Sigmoid colon (tissue), 7 donors: ENCODE data around the gene KMT2E. TPM values are rescaled to one million over a fixed set of nuclear protein-coding genes. Genes with fewer than 3 reads are reported as not detected.

Source experiments
- DNase-seq: peaks from one replicate; pipeline ENCODE4 v3.0.0-alpha.2; 2019
- H3K27ac ChIP-seq, 4 donors: fragments of 200-600 bp; sonication (generic); one replicate each; pipeline ENCODE4 v1.5.1; 2016 to 2019; ENCODE audit warnings: mild to moderate bottlenecking in 1 of 4
- H3K27me3 ChIP-seq, 3 donors: fragments of 200-600 bp; sonication (generic); one replicate each; pipeline ENCODE4 v1.5.1; 2019; ENCODE audit warnings: mild to moderate bottlenecking in 1 of 3
- H3K36me3 ChIP-seq, 4 donors: fragments of 200-600 bp; sonication (generic); one replicate each; pipeline ENCODE4 v1.5.1; 2016 to 2019
- H3K4me1 ChIP-seq, 4 donors: fragments of 200-600 bp; sonication (generic); one replicate each; pipeline ENCODE4 v1.5.1; 2017 to 2019
- H3K4me3 ChIP-seq, 4 donors: fragments of 200-600 bp; sonication (generic); one replicate each; pipeline ENCODE4 v1.5.1; 2017 to 2019; ENCODE audit warnings: mild to moderate bottlenecking in 2 of 4, moderate library complexity in 1 of 4
- H3K9me3 ChIP-seq, 4 donors: fragments of 200-600 bp in 3 of 4; sonication (generic) in 3 of 4; one replicate each; pipeline versions ENCODE4 v1.5.1 to v1.6.1; 2013 to 2019
- EP300 ChIP-seq, 4 donors: sonication (generic); formaldehyde crosslinking; IDR thresholded peaks; one replicate each; pipeline ENCODE4 v1.6.1; 2017; ENCODE audit warnings: antibody characterized with exemption in 4 of 4
- POLR2A ChIP-seq, 2 donors: fragments of 450-650 bp; IDR thresholded peaks; one replicate each; pipeline ENCODE4 v1.6.1; 2016; ENCODE audit warnings: antibody characterized with exemption in 2 of 2, mild to moderate bottlenecking in 2 of 2, moderate library complexity in 2 of 2
- POLR2AphosphoS5 ChIP-seq, 4 donors: sonication (generic); formaldehyde crosslinking; IDR thresholded peaks; one replicate each; pipeline ENCODE4 v1.6.1; 2017; ENCODE audit warnings: antibody characterized with exemption in 4 of 4
- WGBS, 2 donors: extraction: QIAGEN DNeasy Blood & Tissue Kit; methylation state at CpG; one replicate each; pipeline ENCODE4 v1.1.7; 2013; 5-methylcytosine and 5-hydroxymethylcytosine counted together
- intact Hi-C: fragments of 100-400 bp; cut with DNase I; formaldehyde crosslinking; loops from one replicate; pipeline ENCODE4 v1.15.1; 2023
- polyA plus RNA-seq, 3 donors: library from polyadenylated mRNA; stranded (reverse); fragments of 200-250 nt; gene quantifications; one replicate each; pipeline ENCODE4 v1.2.3, GENCODE V29; 2013
- total RNA-seq, 4 donors: library from RNA; depleted of rRNA; stranded (reverse); fragments of >200 nt; gene quantifications; one replicate each; pipeline ENCODE4 v1.1.0, GENCODE V29; 2016
- TF ChIP-seq, protein P1 (sequence below), 4 experiments: fragments of 450-650 bp in 3 of 4; fragments of 200-600 bp in 1 of 4; IDR thresholded peaks; one replicate each; pipeline ENCODE4 v1.5.1; 2016 to 2019; ENCODE audit warnings: antibody characterized with exemption in 4 of 4, mild to moderate bottlenecking in 3 of 4, moderate library complexity in 2 of 4
- donor health status: healthy with polysubstance abuse.
- donor health status: Bipolar disorder and iron deficiency.
- donor health status: healthy.

Gene KMT2E
- total and polyA plus RNA-seq, 7 donors: 20.6 to 109 (median 84.7) TPM

DNA sequence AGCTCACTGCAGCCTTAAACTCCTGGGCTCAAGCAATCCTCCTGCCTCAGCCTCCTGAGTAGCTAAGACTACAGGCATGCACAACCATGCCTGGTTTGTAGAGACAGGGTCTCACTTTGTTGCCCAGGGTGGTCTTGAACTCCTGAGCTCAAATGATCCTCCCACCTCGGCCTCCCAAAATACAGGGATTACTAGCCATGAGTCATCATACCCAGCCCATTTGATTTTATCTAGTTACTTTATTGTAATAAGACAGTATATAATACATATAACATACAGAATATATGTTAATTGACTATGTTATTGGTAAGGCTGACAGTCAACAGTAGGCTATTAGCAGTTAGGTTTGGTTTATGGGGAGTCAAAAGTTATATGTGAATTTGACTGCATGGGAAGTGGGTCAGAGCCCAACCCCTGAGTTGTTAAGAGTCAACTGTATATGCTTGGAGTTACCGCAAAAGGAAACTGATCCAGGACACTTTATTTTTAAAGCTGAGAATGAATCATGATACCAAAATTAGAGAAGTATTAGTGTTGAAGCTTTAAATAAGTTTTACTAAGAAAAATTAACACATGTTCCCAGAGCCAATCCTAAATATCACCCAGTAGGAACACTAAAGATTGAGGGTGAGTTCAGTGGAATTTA is 20.7 kb upstream of the KMT2E start:
- Histone ChIP-seq H3K27ac (peak overlapping the region in 2 of 4 donors; percentile 7 to 32), H3K9me3 (no peaks in the 10 kb centered on the region), H3K27me3 (no peaks in the 10 kb centered on the region), H3K4me1 (peaks cover 0 to 69% (median 60%) of the 10 kb centered on the region in 4 donors), H3K4me3 (no peak overlapping the region), H3K36me3 (peaks cover 0 to 7% (median 0%) of the 10 kb centered on the region in 4 donors)
- WGBS, 2 donors: 58 to 69% methylated on average over 2 of the region's 2 CpGs
- no peak for TF ChIP-seq POLR2A (IDR thresholded peaks at IDR 0.05)
- TF ChIP-seq, protein P1, sequence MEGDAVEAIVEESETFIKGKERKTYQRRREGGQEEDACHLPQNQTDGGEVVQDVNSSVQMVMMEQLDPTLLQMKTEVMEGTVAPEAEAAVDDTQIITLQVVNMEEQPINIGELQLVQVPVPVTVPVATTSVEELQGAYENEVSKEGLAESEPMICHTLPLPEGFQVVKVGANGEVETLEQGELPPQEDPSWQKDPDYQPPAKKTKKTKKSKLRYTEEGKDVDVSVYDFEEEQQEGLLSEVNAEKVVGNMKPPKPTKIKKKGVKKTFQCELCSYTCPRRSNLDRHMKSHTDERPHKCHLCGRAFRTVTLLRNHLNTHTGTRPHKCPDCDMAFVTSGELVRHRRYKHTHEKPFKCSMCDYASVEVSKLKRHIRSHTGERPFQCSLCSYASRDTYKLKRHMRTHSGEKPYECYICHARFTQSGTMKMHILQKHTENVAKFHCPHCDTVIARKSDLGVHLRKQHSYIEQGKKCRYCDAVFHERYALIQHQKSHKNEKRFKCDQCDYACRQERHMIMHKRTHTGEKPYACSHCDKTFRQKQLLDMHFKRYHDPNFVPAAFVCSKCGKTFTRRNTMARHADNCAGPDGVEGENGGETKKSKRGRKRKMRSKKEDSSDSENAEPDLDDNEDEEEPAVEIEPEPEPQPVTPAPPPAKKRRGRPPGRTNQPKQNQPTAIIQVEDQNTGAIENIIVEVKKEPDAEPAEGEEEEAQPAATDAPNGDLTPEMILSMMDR (IDR thresholded peaks at IDR 0.05): no peak
- no peak for TF ChIP-seq POLR2AphosphoS5 (IDR thresholded peaks at IDR 0.05)
- TF ChIP-seq EP300 (IDR thresholded peaks at IDR 0.05): no peak
- DNase-seq: no peak
- intact Hi-C loops: no loop called here

DNA sequence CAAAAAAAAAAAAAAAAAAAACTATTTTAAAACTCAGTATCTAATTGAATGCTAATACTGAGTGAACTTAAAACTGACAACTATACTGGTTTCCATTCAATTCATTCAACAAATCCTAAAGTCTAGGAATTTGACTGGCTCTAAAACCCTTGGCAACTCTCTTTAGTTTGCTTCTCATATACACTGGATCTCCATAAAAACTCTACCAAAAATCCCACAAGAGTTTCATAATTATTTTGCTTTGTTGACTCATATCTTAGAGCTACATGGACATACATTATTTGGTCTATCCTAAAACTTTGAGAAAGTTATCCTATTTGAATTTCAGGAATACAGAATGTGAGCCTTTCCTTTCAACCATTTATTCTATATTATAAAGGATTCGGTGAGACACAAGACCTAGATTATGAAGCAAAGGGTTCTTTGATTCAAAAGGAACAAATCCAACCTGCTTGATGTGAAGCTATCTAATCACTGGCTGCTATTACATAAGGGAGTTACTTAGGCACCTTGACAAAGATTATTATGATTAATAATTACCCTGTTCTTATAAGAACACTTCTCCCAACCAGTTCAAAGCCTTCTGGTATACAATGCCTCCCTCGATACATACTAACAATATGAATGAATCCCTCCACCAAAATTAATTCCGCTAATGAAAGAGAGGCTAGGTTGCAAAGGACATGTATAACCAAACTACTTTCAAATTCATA is 15.8 kb upstream of the KMT2E start:
- TF ChIP-seq POLR2AphosphoS5 (IDR thresholded peaks at IDR 0.05): no peak
- TF ChIP-seq, protein P1 (IDR thresholded peaks at IDR 0.05): no peak
- TF ChIP-seq POLR2A (IDR thresholded peaks at IDR 0.05): no peak
- no peak for TF ChIP-seq EP300 (IDR thresholded peaks at IDR 0.05)
- Histone ChIP-seq H3K36me3 (no peaks in the 10 kb centered on the region), H3K4me1 (peaks cover 0 to 98% (median 89%) of the 10 kb centered on the region in 4 donors), H3K4me3 (no peak overlapping the region), H3K9me3 (no peaks in the 10 kb centered on the region), H3K27me3 (no peaks in the 10 kb centered on the region), H3K27ac (no peak overlapping the region)
- no peak for DNase-seq
- WGBS, 2 donors: 87 to 95% methylated on average over 3 of the region's 3 CpGs
- intact Hi-C loops: no loop called here

DNA sequence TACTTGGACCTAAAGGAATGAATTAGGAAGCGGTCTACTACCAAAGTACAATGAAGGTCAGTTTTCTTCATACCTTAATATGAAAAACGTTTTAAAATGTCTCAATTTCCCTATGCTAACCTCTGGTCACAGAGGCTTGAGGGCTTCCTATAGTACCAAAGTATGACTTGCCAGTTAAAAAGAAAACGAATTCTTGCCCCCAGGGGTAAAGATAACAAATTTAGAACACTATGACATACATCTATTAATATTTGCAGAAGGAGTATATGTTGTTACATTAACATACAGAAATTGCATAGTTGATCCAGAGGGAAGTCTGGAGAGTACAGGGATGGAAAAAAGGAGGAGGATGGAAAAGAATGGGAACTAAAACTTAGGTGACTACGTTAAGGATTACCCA is 13.8 kb upstream of the KMT2E start:
- TF ChIP-seq, protein P1 (IDR thresholded peaks at IDR 0.05): no peak
- no peak for TF ChIP-seq POLR2AphosphoS5 (IDR thresholded peaks at IDR 0.05)
- no peak for TF ChIP-seq EP300 (IDR thresholded peaks at IDR 0.05)
- TF ChIP-seq POLR2A (IDR thresholded peaks at IDR 0.05): no peak
- H3K4me3 ChIP-seq: no peak overlapping the region
- no peaks in the 10 kb centered on the region for H3K27me3 ChIP-seq
- peaks cover 0 to 99% (median 89%) of the 10 kb centered on the region in 4 donors for H3K4me1 ChIP-seq
- intact Hi-C loops: no loop called here
- no peak overlapping the region for H3K27ac ChIP-seq
- DNase-seq: no peak
- no peaks in the 10 kb centered on the region for H3K36me3 ChIP-seq
- WGBS, 2 donors: 46 to 61% methylated on average over 4 of the region's 4 CpGs
- no peaks in the 10 kb centered on the region for H3K9me3 ChIP-seq

DNA sequence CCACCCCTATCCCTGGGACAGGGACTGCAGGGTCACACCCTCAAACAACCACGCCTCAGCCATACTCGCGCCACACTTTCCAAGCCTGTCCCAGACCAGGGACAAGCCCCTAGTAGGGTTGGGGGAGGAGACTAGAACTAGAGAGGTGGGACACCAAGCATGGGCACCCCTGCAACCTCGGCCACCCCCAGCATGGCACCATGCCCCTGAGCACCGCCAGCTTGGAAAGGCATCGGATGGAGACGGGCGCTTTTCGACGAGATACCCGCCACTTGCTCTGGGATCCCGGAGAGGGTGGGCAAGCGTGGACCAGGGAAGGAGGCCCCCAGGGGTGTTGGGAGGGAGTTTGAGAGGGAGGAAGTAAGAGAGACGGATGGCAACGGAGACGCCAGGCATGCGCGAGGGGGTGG is 13.1 kb upstream of the KMT2E start:
- Histone ChIP-seq H3K36me3 (no peaks in the 10 kb centered on the region), H3K27me3 (no peaks in the 10 kb centered on the region), H3K27ac (peak overlapping the region in 2 of 4 donors; percentile 77), H3K4me3 (no peak overlapping the region), H3K9me3 (no peaks in the 10 kb centered on the region), H3K4me1 (peaks cover 0 to 99% (median 89%) of the 10 kb centered on the region in 4 donors)
- DNase-seq: no peak
- 92 to 94% methylated on average over 18 of the region's 18 CpGs for WGBS, 2 donors
- no peak for TF ChIP-seq POLR2AphosphoS5 (IDR thresholded peaks at IDR 0.05)
- TF ChIP-seq EP300 (IDR thresholded peaks at IDR 0.05): no peak
- TF ChIP-seq POLR2A (IDR thresholded peaks at IDR 0.05): no peak
- TF ChIP-seq, protein P1 (IDR thresholded peaks at IDR 0.05): no peak
- intact Hi-C loops: no loop called here
